GM12891 (cell line): Measurements from ENCODE around the gene JPH2.

Source experiments
- PAX5 ChIP-seq: IDR thresholded peaks from 2 replicates; pipeline ENCODE4 v1.6.1; 2011; ENCODE audit warnings: low read length, moderate library complexity, mild to moderate bottlenecking; ENCODE audit not compliant: insufficient read depth, severe bottlenecking
- POLR2A ChIP-seq: IDR thresholded peaks from 2 replicates; pipeline ENCODE4 v1.6.1; 2011; ENCODE audit warnings: low read depth, low read length, control low read depth
- POLR2AphosphoS5 ChIP-seq: IDR thresholded peaks from 2 replicates; pipeline ENCODE4 v1.6.1; 2011; ENCODE audit warnings: low read depth, low read length, control low read depth
- SPI1 ChIP-seq: IDR thresholded peaks from 2 replicates; pipeline ENCODE4 v1.6.1; 2011; ENCODE audit warnings: low read depth, low read length, control low read depth
- TAF1 ChIP-seq: IDR thresholded peaks from 2 replicates; pipeline ENCODE4 v1.6.1; 2011; ENCODE audit warnings: low read depth, low read length, control low read depth

- TF ChIP-seq PAX5 (no peak), POLR2AphosphoS5 (no peak), POLR2A (no peak), SPI1 (no peak), TAF1 (no peak)
Observed at GRCh38 chr20:44182135-44182765, 4.7 kb downstream of the JPH2 start.
